OCI-LY1 (cell line): ENCODE data around the gene TBL1Y.

Source experiments
- H2AFZ ChIP-seq: fragments of 200-600 bp; sonication (generic), shearing (Covaris generic); 2 replicates; pipeline ENCODE4 v1.6.0; 2014; ENCODE audit warnings: antibody characterized with exemption, mild to moderate bottlenecking, low read length
- H3F3A ChIP-seq: fragments of 200-600 bp; sonication (generic), shearing (Covaris generic); 2 replicates; pipeline ENCODE4 v1.6.0; 2014; ENCODE audit warnings: mild to moderate bottlenecking, antibody characterized with exemption, low read length, moderate library complexity; ENCODE audit not compliant: insufficient read depth
- H3K27ac ChIP-seq: fragments of 200-600 bp; sonication (generic); 2 replicates; pipeline ENCODE4 v1.5.1; 2014; ENCODE audit warnings: low read length, mixed run types, mild to moderate bottlenecking, low read depth; ENCODE audit not compliant: poor library complexity, severe bottlenecking
- H3K27me3 ChIP-seq: fragments of 200-600 bp; sonication (generic); 2 replicates; pipeline ENCODE4 v1.6.0; 2014; ENCODE audit warnings: antibody characterized with exemption, mild to moderate bottlenecking, low read length, moderate library complexity; ENCODE audit not compliant: insufficient read depth
- H3K36me3 ChIP-seq: fragments of 200-600 bp; sonication (generic); 2 replicates; pipeline ENCODE4 v1.6.1; 2014; ENCODE audit warnings: mild to moderate bottlenecking, antibody characterized with exemption, low read length, moderate library complexity, mixed read lengths; ENCODE audit not compliant: insufficient read depth
- H3K4me1 ChIP-seq: fragments of 200-600 bp; sonication (generic); 2 replicates; pipeline ENCODE4 v1.5.1; 2014; ENCODE audit warnings: mild to moderate bottlenecking, low read length, moderate library complexity; ENCODE audit not compliant: insufficient read depth, severe bottlenecking
- H3K4me2 ChIP-seq: fragments of 200-600 bp; sonication (generic), shearing (Covaris generic); 2 replicates; pipeline ENCODE4 v1.6.1; 2014; ENCODE audit warnings: low read length
- H3K4me3 ChIP-seq: fragments of 200-600 bp; sonication (generic); 2 replicates; pipeline ENCODE4 v1.5.1; 2014; ENCODE audit warnings: low read length, low read depth, mild to moderate bottlenecking, mixed read lengths; ENCODE audit not compliant: poor library complexity, severe bottlenecking
- H3K79me2 ChIP-seq: fragments of 200-600 bp; shearing (Covaris generic); 2 replicates; pipeline ENCODE4 v1.6.1; 2016; ENCODE audit warnings: mixed run types, low read length, mixed read lengths; ENCODE audit not compliant: insufficient read depth
- H3K9ac ChIP-seq: fragments of 200-600 bp; sonication (generic), shearing (Covaris generic); 2 replicates; pipeline ENCODE4 v1.6.1; 2014; ENCODE audit warnings: mild to moderate bottlenecking, low read length, mixed read lengths
- H3K9me2 ChIP-seq: fragments of 200-600 bp; sonication (generic), shearing (Covaris generic); 2 replicates; pipeline ENCODE4 v1.6.1; 2014; ENCODE audit warnings: low read depth, mild to moderate bottlenecking, low read length, mixed read lengths
- H3K9me3 ChIP-seq: fragments of 200-600 bp; shearing (Covaris generic); 2 replicates; pipeline ENCODE4 v1.6.1; 2014; ENCODE audit warnings: low read length, mixed read lengths
- H4K20me1 ChIP-seq: fragments of 200-600 bp; sonication (generic), shearing (Covaris generic); 2 replicates; pipeline ENCODE4 v1.6.0; 2016; ENCODE audit warnings: mild to moderate bottlenecking, low read length; ENCODE audit not compliant: insufficient read depth
- CTCF ChIP-seq: fragments of 200-600 bp; sonication (generic), shearing (Covaris generic); IDR thresholded peaks from 2 replicates; pipeline ENCODE4 v1.5.1; 2017; ENCODE audit warnings: mild to moderate bottlenecking, antibody characterized with exemption, low read length, moderate library complexity, mixed read lengths
- EZH2 ChIP-seq: fragments of 200-600 bp; sonication (generic), shearing (Covaris generic); IDR thresholded peaks from 2 replicates; pipeline ENCODE4 v1.8.0; 2017; ENCODE audit warnings: borderline replicate concordance, mixed run types, mild to moderate bottlenecking, antibody characterized with exemption, low read length, moderate library complexity, mixed read lengths

The TBL1Y gene

GRCh38 chrY:6935497-6935896 is 25.0 kb downstream of the TBL1Y start:
- Histone ChIP-seq H3K4me2 (no peak overlapping the region), H3K27ac (no peak overlapping the region), H3K79me2 (no peaks in the 10 kb centered on the region)

GRCh38 chrY:6947695-6948094 is 37.2 kb downstream of the TBL1Y start:
- no peak overlapping the region for H2AFZ ChIP-seq
- H3K9me2 ChIP-seq, result no peaks in the 10 kb centered on the region
- no peaks in the 10 kb centered on the region for H3F3A ChIP-seq
- no peaks in the 10 kb centered on the region for H3K79me2 ChIP-seq
- TF ChIP-seq EZH2 (no peak), CTCF (peak; percentile 10; the same call in 1 of the 2 replicates)
- no peaks in the 10 kb centered on the region for H3K9me3 ChIP-seq
- H3K36me3 ChIP-seq, result no peaks in the 10 kb centered on the region
- H3K27me3 ChIP-seq, result no peaks in the 10 kb centered on the region
- H3K4me3 ChIP-seq, result no peak overlapping the region
- H3K27ac ChIP-seq, result no peak overlapping the region
- no peak overlapping the region for H3K4me2 ChIP-seq
- no peaks in the 10 kb centered on the region for H4K20me1 ChIP-seq
- H3K4me1 ChIP-seq, result no peaks in the 10 kb centered on the region
- no peak overlapping the region for H3K9ac ChIP-seq

More at GRCh38 chrY:6935497-6935896, 25.0 kb downstream of the TBL1Y start:
- Histone ChIP-seq H3K9me3 (no peaks in the 10 kb centered on the region), H3K4me1 (no peaks in the 10 kb centered on the region), H3K36me3 (no peaks in the 10 kb centered on the region), H2AFZ (no peak overlapping the region), H3F3A (no peaks in the 10 kb centered on the region), H3K27me3 (no peaks in the 10 kb centered on the region), H3K9ac (no peak overlapping the region), H4K20me1 (no peaks in the 10 kb centered on the region), H3K4me3 (no peak overlapping the region), H3K9me2 (no peaks in the 10 kb centered on the region)
- no peak for TF ChIP-seq CTCF
- TF ChIP-seq EZH2, result no peak

GRCh38 chrY:6948378-6948777 is 37.9 kb downstream of the TBL1Y start:
- Histone ChIP-seq H3K9ac (no peak overlapping the region), H3F3A (no peaks in the 10 kb centered on the region), H4K20me1 (no peaks in the 10 kb centered on the region), H2AFZ (no peak overlapping the region), H3K27me3 (no peaks in the 10 kb centered on the region), H3K4me2 (no peak overlapping the region), H3K79me2 (no peaks in the 10 kb centered on the region), H3K4me1 (no peaks in the 10 kb centered on the region), H3K36me3 (no peaks in the 10 kb centered on the region), H3K4me3 (no peak overlapping the region), H3K9me2 (no peaks in the 10 kb centered on the region), H3K9me3 (no peaks in the 10 kb centered on the region), H3K27ac (no peak overlapping the region)
- TF ChIP-seq EZH2 (no peak), CTCF (no peak)
